K562 (cell line): Measurements from ENCODE around the gene INSL3. TPM values are rescaled to one million over a fixed set of nuclear protein-coding genes. Genes with fewer than 3 reads are reported as not detected.

ENCODE experiments used
- ATAC-seq: fragments of 200-7000 bp; cut with Tn5 transposase; 3 replicates; pipeline ENCODE4 v1.9.1; 2020; ENCODE audit warnings: moderate library complexity
- Bru-seq: library from RNA; stranded (reverse); fragments of 400-500 nt; gene quantifications from one replicate; lab custom pipeline; 2021; lab: Mats Ljungman, UMichigan
- BruChase-seq, 2 experiments: library from RNA; stranded (reverse); fragments of 400-500 nt; gene quantifications; one replicate each; lab custom pipeline; 2021; lab: Mats Ljungman, UMichigan
- BruUV-seq: library from RNA; stranded (reverse); fragments of 400-500 nt; replicated peaks from 2 replicates; lab custom pipeline; 2021; lab: Mats Ljungman, UMichigan
- CTCF ChIA-PET: fragments of 300-600 bp; formaldehyde crosslinking; extraction: SDS; loops from one replicate; lab custom pipeline; 2021; ENCODE audit warnings: low intra/inter-chr PET ratio; lab: Yijun Ruan, JAX
- POLR2A ChIA-PET: fragments of 300-600, 350-650 bp; sonication (Branson Sonifier 250); formaldehyde crosslinking; extraction: SDS; loops from one replicate; lab custom pipeline; 2021; ENCODE audit warnings: antibody characterized with exemption, inconsistent platforms; lab: Yijun Ruan, JAX
- DNase-seq, 4 experiments: peaks; one replicate each; pipeline versions ENCODE4 v3.0.0 to v3.0.0-alpha.2; 2011 to 2018; ENCODE audit warnings: low spot score in 3 of 4, mixed read lengths in 3 of 4; ENCODE audit errors: extremely low read depth in 1 of 4
- FAIRE-seq: peaks from 2 replicates; lab custom pipeline; 2011; peaks lifted over from hg19 to GRCh38; lab: Jason Lieb, UNC
- H2AFZ ChIP-seq: 2 replicates; pipeline ENCODE4 v1.6.0; 2011; ENCODE audit warnings: low read depth, low read length, control low read depth, inconsistent platforms
- H3K27ac ChIP-seq: fragments of 200-600 bp; 3 replicates; pipeline ENCODE4 v1.8.0; 2011; ENCODE audit warnings: low read depth, mild to moderate bottlenecking, control low read depth, inconsistent platforms, low read length, moderate library complexity, mixed read lengths; ENCODE audit errors: extremely low read depth
- H3K27me3 ChIP-seq, 2 experiments: fragments of 300-600 bp in 1 of 2; 2 replicates in 1 of 2; 3 replicates in 1 of 2; pipeline versions ENCODE4 v1.6.0 to v1.8.0; 2011; ENCODE audit warnings: inconsistent platforms in 2 of 2, low read length in 2 of 2, mild to moderate bottlenecking in 1 of 2, mixed read lengths in 1 of 2, moderate library complexity in 1 of 2; ENCODE audit not compliant: control insufficient read depth in 2 of 2, insufficient read depth in 2 of 2
- H3K36me3 ChIP-seq: fragments of 300-600 bp; 3 replicates; pipeline ENCODE4 v1.8.0; 2011; ENCODE audit warnings: mild to moderate bottlenecking, low read length, inconsistent platforms; ENCODE audit not compliant: control insufficient read depth, insufficient read depth
- H3K4me1 ChIP-seq, 2 experiments: fragments of 200-600 bp in 1 of 2; replicated peaks in 1 of 2; 2 replicates in 1 of 2; 3 replicates in 1 of 2; pipeline versions ENCODE4 v1.5.1 to v1.8.0; 2011; ENCODE audit warnings: inconsistent platforms in 2 of 2, low read length in 2 of 2, mild to moderate bottlenecking in 1 of 2, mixed read lengths in 1 of 2, moderate library complexity in 1 of 2; ENCODE audit not compliant: control insufficient read depth in 2 of 2, insufficient read depth in 2 of 2
- H3K4me2 ChIP-seq: 2 replicates; pipeline ENCODE4 v1.6.1; 2011; ENCODE audit warnings: low read length, control low read depth, inconsistent platforms, mixed read lengths; ENCODE audit not compliant: insufficient read depth
- H3K4me3 ChIP-seq: fragments of 200-600 bp; sonication (generic), shearing (Covaris generic); 2 replicates; pipeline ENCODE4 v1.5.1; 2016; ENCODE audit warnings: control low read depth, inconsistent platforms
- H3K79me2 ChIP-seq: fragments of 200-600 bp; 3 replicates; pipeline ENCODE4 v1.8.0; 2011; ENCODE audit warnings: low read length, inconsistent platforms; ENCODE audit not compliant: control insufficient read depth, insufficient read depth
- H3K9ac ChIP-seq, 2 experiments: 2 replicates each; pipeline versions ENCODE4 v1.6.0 to v1.6.1; 2011; ENCODE audit warnings: low read depth in 2 of 2, low read length in 2 of 2, control low read depth in 1 of 2, inconsistent platforms in 1 of 2, mild to moderate bottlenecking in 1 of 2, mixed read lengths in 1 of 2; ENCODE audit not compliant: insufficient read depth in 1 of 2
- H3K9me1 ChIP-seq: one replicate; pipeline ENCODE4 v1.6.0; 2011; ENCODE audit warnings: inconsistent platforms, mild to moderate bottlenecking, low read length, moderate library complexity; ENCODE audit not compliant: control insufficient read depth, insufficient read depth
- H3K9me3 ChIP-seq: replicated peaks from 2 replicates; pipeline ENCODE4 v1.5.1; 2011; ENCODE audit warnings: low read depth, low read length, inconsistent platforms; ENCODE audit not compliant: control insufficient read depth, insufficient read depth
- H4K20me1 ChIP-seq: replicated peaks from 2 replicates; pipeline ENCODE4 v1.6.1; 2011; ENCODE audit warnings: low read length, inconsistent platforms, mixed read lengths; ENCODE audit not compliant: control insufficient read depth, insufficient read depth
- ZNF644 ChIP-seq: fragments of 200-800 bp; sonication (Bioruptor generic); IDR thresholded peaks from 2 replicates; pipeline ENCODE4 v1.6.1; 2016; ENCODE audit warnings: low read depth, missing genetic modification characterization, missing compliant biosample characterization
- WGBS: fragments of 100-300 bp; shearing (Covaris generic); methylation state at CpG from one replicate; pipeline ENCODE4 v1.1.6; 2016; ENCODE audit warnings: low coverage, mixed read lengths; ENCODE audit not compliant: insufficient coverage; ENCODE audit errors: missing lambda C conversion rate; 5-methylcytosine and 5-hydroxymethylcytosine counted together
- in situ Hi-C: fragments of 300-500 bp; cut with MboI; formaldehyde crosslinking; loops from 4 replicates; pipeline ENCODE4 v1.15.0; 2018; ENCODE audit warnings: inconsistent platforms, mixed read lengths
- intact Hi-C: fragments of 100-400 bp; cut with micrococcal nuclease; formaldehyde crosslinking; loops from 2 replicates; pipeline ENCODE4 v1.14.2; 2022
- long read RNA-seq, 3 experiments: library from polyadenylated mRNA in 2 of 3; library from RNA in 1 of 3; unstranded in 2 of 3; stranded (forward) in 1 of 3; transcript quantifications; one replicate each; pipeline ENCODE4 v2.0.0, GENCODE V29; 2019 to 2022
- polyA minus RNA-seq, 3 experiments: library from RNA; depleted of rRNA, polyadenylated mRNA; stranded (reverse); fragments of >200 nt; gene quantifications; 2 replicates each; pipeline ENCODE4 v1.2.3, GENCODE V29; 2011
- polyA plus RNA-seq, 8 experiments: library from polyadenylated mRNA; depleted of rRNA in 4 of 8; stranded (reverse) in 5 of 8; unstranded in 3 of 8; fragments of >200 nt; fragmentation: Nextera tagmentation in 2 of 8; fragmentation: Illumina TruSeq in 1 of 8; extraction: Ambion mirVana in 2 of 8; extraction: Trizol in 1 of 8; gene quantifications; 2 replicates each; pipeline versions ENCODE4 v1.2.1 to v1.2.3, GENCODE V29; 2011 to 2014; ENCODE audit warnings: inconsistent platforms in 1 of 8, missing spikeins in 1 of 8
- total RNA-seq, 7 experiments: library from RNA; depleted of rRNA in 6 of 7; stranded (reverse); fragments of >200 nt in 6 of 7; fragmentation: Illumina TruSeq in 2 of 7; extraction: Trizol in 2 of 7; gene quantifications; 2 replicates each; pipeline versions ENCODE4 v1.2.1 to v1.2.3, GENCODE V29; 2011 to 2021; ENCODE audit warnings: low replicate concordance in 1 of 7
- TF ChIP-seq, protein P1 (sequence below): sonication (generic); formaldehyde crosslinking; IDR thresholded peaks from 2 replicates; pipeline ENCODE4 v1.8.1; 2023; ENCODE audit warnings: mild to moderate bottlenecking, missing genetic modification reagents

The INSL3 gene
- total RNA-seq (2011; cell fraction: chromatin; rRNA removed; ENCODE audit: low replicate concordance): not detected in 2 replicates
- total RNA-seq (2011; cell fraction: nucleolus; rRNA removed): not detected in 2 replicates
- not detected in 2 replicates for total RNA-seq (2011; cell fraction: nucleoplasm; rRNA removed)
- total RNA-seq (2014; rRNA removed) (not detected in 2 replicates), total RNA-seq (2014; rRNA removed; fragmentation: Illumina TruSeq; extraction: Trizol) (not detected in 2 replicates), total RNA-seq (2015; rRNA removed; fragmentation: Illumina TruSeq; extraction: Trizol) (not detected in 2 replicates), total RNA-seq (2021) (not detected in 2 replicates), polyA plus RNA-seq (2011; rRNA removed) (not detected in 2 replicates), polyA plus RNA-seq (2014; fragmentation: Illumina TruSeq; extraction: Trizol) (not detected in 2 replicates), polyA plus RNA-seq (2014; fragmentation: Nextera tagmentation; extraction: Ambion mirVana) (not detected), polyA plus RNA-seq (2014; rRNA removed) (not detected in 2 replicates), polyA minus RNA-seq (2011; rRNA and poly(A)+ RNA removed) (not detected in 2 replicates), Bru-seq, nascent RNA (not detected), BruChase-seq, experiment 1, labeled RNA remaining after a 2-hour chase (not detected), BruChase-seq, experiment 2, labeled RNA remaining after a 6-hour chase (not detected)
- polyA plus RNA-seq (2011; cell fraction: cytosol; rRNA removed): not detected in 2 replicates
- not detected in 2 replicates for polyA plus RNA-seq (2011; cell fraction: nucleus; rRNA removed)
- polyA plus RNA-seq (2012): not detected in 2 replicates
- not detected in 2 replicates for polyA minus RNA-seq (2011; cell fraction: cytosol; rRNA and poly(A)+ RNA removed)
- polyA minus RNA-seq (2011; cell fraction: nucleus; rRNA and poly(A)+ RNA removed): not detected in 2 replicates
- long read RNA-seq, experiment 1: 0 reads
- long read RNA-seq, experiment 2: 0 reads
- long read RNA-seq, experiment 3: 0 reads

- H3K4me2 ChIP-seq: no peak within 1 kb of the TSS
- ChIA-PET CTCF (no interaction called here), POLR2A (no interaction called here)
- H3K27me3 ChIP-seq: peaks cover 8 to 44% of the 10 kb centered on the region in 2 experiments; a peak in 4 of 5 replicates
- no peaks in the 10 kb centered on the region for H3K36me3 ChIP-seq
- H2AFZ ChIP-seq: no peak within 1 kb of the TSS
- H3K4me1 ChIP-seq: peaks cover 0 to 13% of the 10 kb centered on the region in 2 experiments; a peak in 2 of 5 replicates
- WGBS: 30% methylated on average over 21 of the region's 34 CpGs
- FAIRE-seq: no peak
- in situ Hi-C loops: no loop called here
- H3K4me3 ChIP-seq: no peak within 1 kb of the TSS
- ATAC-seq: no peak
- DNase-seq: no peak
- H3K9me1 ChIP-seq: no peaks in the 10 kb centered on the region
- H3K27ac ChIP-seq: no peak within 1 kb of the TSS
- no peak within 1 kb of the TSS for H3K9ac ChIP-seq
- no peaks in the 10 kb centered on the region for H3K79me2 ChIP-seq
- BruUV-seq: no TSS peak
- intact Hi-C loops: no loop called here
- H3K9me3 ChIP-seq: no peaks in the 10 kb centered on the region
- no peak for TF ChIP-seq ZNF644 (tag)
- TF ChIP-seq, protein P1, sequence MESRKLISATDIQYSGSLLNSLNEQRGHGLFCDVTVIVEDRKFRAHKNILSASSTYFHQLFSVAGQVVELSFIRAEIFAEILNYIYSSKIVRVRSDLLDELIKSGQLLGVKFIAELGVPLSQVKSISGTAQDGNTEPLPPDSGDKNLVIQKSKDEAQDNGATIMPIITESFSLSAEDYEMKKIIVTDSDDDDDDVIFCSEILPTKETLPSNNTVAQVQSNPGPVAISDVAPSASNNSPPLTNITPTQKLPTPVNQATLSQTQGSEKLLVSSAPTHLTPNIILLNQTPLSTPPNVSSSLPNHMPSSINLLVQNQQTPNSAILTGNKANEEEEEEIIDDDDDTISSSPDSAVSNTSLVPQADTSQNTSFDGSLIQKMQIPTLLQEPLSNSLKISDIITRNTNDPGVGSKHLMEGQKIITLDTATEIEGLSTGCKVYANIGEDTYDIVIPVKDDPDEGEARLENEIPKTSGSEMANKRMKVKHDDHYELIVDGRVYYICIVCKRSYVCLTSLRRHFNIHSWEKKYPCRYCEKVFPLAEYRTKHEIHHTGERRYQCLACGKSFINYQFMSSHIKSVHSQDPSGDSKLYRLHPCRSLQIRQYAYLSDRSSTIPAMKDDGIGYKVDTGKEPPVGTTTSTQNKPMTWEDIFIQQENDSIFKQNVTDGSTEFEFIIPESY (CRISPR knock-in tag): peak; percentile 53; the same call in 1 of the 2 replicates
- no peaks in the 10 kb centered on the region for H4K20me1 ChIP-seq
Measured at GRCh38 chr19:17821190-17821589, at the start of gene INSL3. TSS of gene INSL3 (minus strand) at chr19:17821519. CDS start at chr19:17821506, 13 bp downstream.
